Measurements from ENCODE around the gene CAND2.

CAND2 gene

GRCh38 chr3:12758025-12758781, 38.3 kb upstream of the CAND2 start:
- H3K27ac ChIP-seq (replicated peaks), result no peak overlapping the region
- H3K4me3 ChIP-seq (replicated peaks; ENCODE audit: insufficient read depth, low read length), result no peak overlapping the region
- TF ChIP-seq POLR2AphosphoS5 (IDR thresholded peaks at IDR 0.05; ENCODE audit: low read depth) (no peak), SPI1 (IDR thresholded peaks at IDR 0.05; ENCODE audit: borderline replicate concordance, low read depth) (no peak), REST (IDR thresholded peaks at IDR 0.05; ENCODE audit: insufficient replicate concordance, low read depth) (no peak), GABPA (IDR thresholded peaks at IDR 0.05; ENCODE audit: low read depth) (no peak), CTCF (IDR thresholded peaks at IDR 0.05; ENCODE audit: insufficient read depth, low read length) (no peak)
- no peak for DNase-seq (ENCODE audit: low read depth in 1 of 2, low spot score in 1 of 2)
- H3K27me3 ChIP-seq (ENCODE audit: insufficient read depth, poor library complexity, severe bottlenecking), result peaks cover 2% of the 10 kb centered on the region

GRCh38 chr3:12759097-12759679, 37.3 kb upstream of the CAND2 start, which contains the start of gene TMEM40:
Gene TMEM40 (minus strand): TSS chr3:12759259. CDS start chr3:12749832, 9,427 bp downstream.
- TF ChIP-seq GABPA (IDR thresholded peaks at IDR 0.05; ENCODE audit: low read depth), result no peak
- no peak for TF ChIP-seq CTCF (IDR thresholded peaks at IDR 0.05; ENCODE audit: insufficient read depth, low read length)
- TF ChIP-seq POLR2AphosphoS5 (IDR thresholded peaks at IDR 0.05; ENCODE audit: low read depth), result no peak
- TF ChIP-seq REST (IDR thresholded peaks at IDR 0.05; ENCODE audit: insufficient replicate concordance, low read depth), result no peak
- TF ChIP-seq SPI1 (IDR thresholded peaks at IDR 0.05; ENCODE audit: borderline replicate concordance, low read depth), result no peak
- DNase-seq (ENCODE audit: low read depth in 1 of 2, low spot score in 1 of 2), result no peak
- Histone ChIP-seq H3K27me3 (ENCODE audit: insufficient read depth, poor library complexity, severe bottlenecking) (peaks cover 2% of the 10 kb centered on the region), H3K4me3 (replicated peaks; ENCODE audit: insufficient read depth, low read length) (no peak within 1 kb of the TSS), H3K27ac (replicated peaks) (no peak within 1 kb of the TSS)

- no peak overlapping the region for H3K4me3 ChIP-seq (replicated peaks; ENCODE audit: insufficient read depth, low read length)
- no peak overlapping the region for H3K27ac ChIP-seq (replicated peaks)
- no peak for TF ChIP-seq SPI1 (IDR thresholded peaks at IDR 0.05; ENCODE audit: borderline replicate concordance, low read depth)
- TF ChIP-seq POLR2AphosphoS5 (IDR thresholded peaks at IDR 0.05; ENCODE audit: low read depth), result no peak
- TF ChIP-seq REST (IDR thresholded peaks at IDR 0.05; ENCODE audit: insufficient replicate concordance, low read depth), result no peak
- no peak for TF ChIP-seq GABPA (IDR thresholded peaks at IDR 0.05; ENCODE audit: low read depth)
- TF ChIP-seq CTCF (IDR thresholded peaks at IDR 0.05; ENCODE audit: insufficient read depth, low read length), result no peak
- H3K27me3 ChIP-seq (ENCODE audit: insufficient read depth, poor library complexity, severe bottlenecking), result peaks cover 2% of the 10 kb centered on the region
- no peak for DNase-seq (ENCODE audit: low read depth in 1 of 2, low spot score in 1 of 2)
These were observed 36.6 kb upstream of the CAND2 start for GRCh38 chr3:12759693-12760565.

All from HL-60 (cell line).